Gastroesophageal sphincter (tissue), 3 donors: ENCODE measurements around the gene STMP1.

ENCODE experiments used
- CTCF ChIP-seq, 4 experiments: fragments of 200-600 bp in 2 of 4; fragments of 450-650 bp in 2 of 4; sonication (generic) in 1 of 4; IDR thresholded peaks; one replicate each; pipeline ENCODE4 v1.5.1; 2017 to 2019; ENCODE audit warnings: antibody characterized with exemption in 4 of 4, mild to moderate bottlenecking in 2 of 4, moderate library complexity in 2 of 4
- POLR2A ChIP-seq, 2 donors: fragments of 450-650 bp; IDR thresholded peaks; one replicate each; pipeline ENCODE4 v1.6.1; 2017; ENCODE audit warnings: antibody characterized with exemption in 2 of 2, mild to moderate bottlenecking in 2 of 2, moderate library complexity in 1 of 2
- POLR2AphosphoS5 ChIP-seq: sonication (generic); formaldehyde crosslinking; IDR thresholded peaks from one replicate; pipeline ENCODE4 v1.6.1; 2017; ENCODE audit warnings: antibody characterized with exemption

DNA sequence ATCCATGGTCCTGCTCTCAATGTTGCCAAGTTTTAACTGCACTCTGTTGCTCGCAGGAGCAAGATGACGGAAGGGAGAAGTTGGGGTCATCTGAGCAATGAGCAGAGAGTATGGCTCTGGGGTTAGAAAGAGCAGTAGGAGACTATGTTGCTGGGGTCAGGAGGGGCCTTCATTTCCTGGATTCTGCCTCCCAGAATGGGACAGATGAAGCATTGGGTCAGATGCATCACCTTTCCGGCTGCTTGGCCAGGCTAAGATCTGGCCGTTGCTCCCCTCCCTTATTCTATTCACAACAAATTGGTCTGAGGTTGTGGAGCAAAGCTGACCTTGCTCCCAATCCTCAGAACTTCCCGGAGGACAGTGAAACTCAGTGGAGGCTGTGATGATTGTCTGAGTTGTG is 22.4 kb downstream of the STMP1 start:
- no peak for TF ChIP-seq POLR2AphosphoS5
- TF ChIP-seq CTCF (IDR thresholded peaks at IDR 0.05) = no peak
- no peak for TF ChIP-seq POLR2A (IDR thresholded peaks at IDR 0.05)
